IMR-90 (cell line): ENCODE results near the gene PDLIM4. TPM values are rescaled to one million over a fixed set of nuclear protein-coding genes. Genes with fewer than 3 reads are reported as not detected.

Experiments
- ATAC-seq: fragments of 200-7000 bp; cut with Tn5 transposase; 2 replicates; pipeline ENCODE4 v1.9.1; 2020; ENCODE audit warnings: low read depth, mild to moderate bottlenecking, moderate library complexity
- BruUV-seq: library from RNA; stranded (reverse); fragments of 400-500 nt; replicated peaks from 2 replicates; lab custom pipeline; 2021; lab: Mats Ljungman, UMichigan
- CTCF ChIA-PET: fragments of 300-600 bp; formaldehyde crosslinking; extraction: SDS; loops from one replicate; lab custom pipeline; 2021; ENCODE audit warnings: antibody characterized with exemption; lab: Yijun Ruan, JAX
- POLR2A ChIA-PET: fragments of 300-600 bp; sonication (Branson Sonifier 250); formaldehyde crosslinking; loops from one replicate; lab custom pipeline; 2022; ENCODE audit warnings: antibody characterized with exemption; ENCODE audit not compliant: unreplicated experiment; lab: Charles Lee
- DNase-seq: peaks from one replicate; pipeline ENCODE4 v3.0.0; 2013
- H2AFZ ChIP-seq: replicated peaks from 2 replicates; pipeline ENCODE3; 2013; ENCODE audit warnings: low read length, mild to moderate bottlenecking; ENCODE audit not compliant: poor library complexity
- H2AK5ac ChIP-seq: 2 replicates; pipeline ENCODE4 v1.6.1; 2013; ENCODE audit warnings: low read depth, low read length, inconsistent platforms
- H2AK9ac ChIP-seq: replicated peaks from 2 replicates; pipeline ENCODE3; 2013; ENCODE audit warnings: mild to moderate bottlenecking, low read depth, low read length, moderate library complexity; ENCODE audit not compliant: poor library complexity
- H2BK120ac ChIP-seq: 2 replicates; pipeline ENCODE4 v1.6.1; 2013; ENCODE audit warnings: low read depth, low read length, inconsistent platforms
- H2BK15ac ChIP-seq: 3 replicates; pipeline ENCODE4 v1.6.1; 2013; ENCODE audit warnings: low read depth, low read length, inconsistent platforms
- H2BK20ac ChIP-seq: 2 replicates; pipeline ENCODE4 v1.6.1; 2013; ENCODE audit warnings: low read depth, mild to moderate bottlenecking, inconsistent platforms, low read length, moderate library complexity
- H2BK5ac ChIP-seq: 2 replicates; pipeline ENCODE4 v1.6.1; 2013; ENCODE audit warnings: mild to moderate bottlenecking, low read depth, low read length, inconsistent platforms; ENCODE audit not compliant: poor library complexity, severe bottlenecking
- H3K14ac ChIP-seq: replicated peaks from 2 replicates; pipeline ENCODE4 v1.6.1; 2013; ENCODE audit warnings: low read depth, low read length, inconsistent platforms
- H3K18ac ChIP-seq: 2 replicates; pipeline ENCODE4 v1.6.1; 2013; ENCODE audit warnings: low read depth, low read length, control low read depth
- H3K23ac ChIP-seq: 2 replicates; pipeline ENCODE4 v1.6.1; 2013; ENCODE audit warnings: low read depth, low read length, inconsistent platforms
- H3K27ac ChIP-seq: 2 replicates; pipeline ENCODE4 v1.5.1; 2013; ENCODE audit warnings: mild to moderate bottlenecking, control low read depth, low read length; ENCODE audit not compliant: insufficient read depth
- H3K27me3 ChIP-seq: 2 replicates; pipeline ENCODE4 v1.6.1; 2013; ENCODE audit warnings: low read length; ENCODE audit not compliant: control insufficient read depth, insufficient read depth
- H3K36me3 ChIP-seq: 2 replicates; pipeline ENCODE4 v1.6.1; 2013; ENCODE audit warnings: low read length, mixed read lengths; ENCODE audit not compliant: control insufficient read depth, insufficient read depth
- H3K4ac ChIP-seq: 2 replicates; pipeline ENCODE4 v1.6.1; 2013; ENCODE audit warnings: low read depth, low read length, inconsistent platforms
- H3K4me1 ChIP-seq: 2 replicates; pipeline ENCODE4 v1.6.1; 2013; ENCODE audit warnings: low read length, mixed read lengths; ENCODE audit not compliant: control insufficient read depth, insufficient read depth
- H3K4me2 ChIP-seq: 2 replicates; pipeline ENCODE4 v1.6.1; 2013; ENCODE audit warnings: low read depth, mild to moderate bottlenecking, control low read depth, low read length, moderate library complexity
- H3K4me3 ChIP-seq: 2 replicates; pipeline ENCODE4 v1.5.1; 2013; ENCODE audit warnings: low read depth, mild to moderate bottlenecking, control low read depth, low read length, moderate library complexity; ENCODE audit not compliant: insufficient read depth
- H3K56ac ChIP-seq: 2 replicates; pipeline ENCODE4 v1.6.1; 2013; ENCODE audit warnings: low read length, inconsistent platforms; ENCODE audit not compliant: insufficient read depth; ENCODE audit errors: extremely low read depth
- H3K79me1 ChIP-seq, 2 experiments: 2 replicates each; pipeline ENCODE4 v1.6.1; 2013; ENCODE audit warnings: low read length in 2 of 2, inconsistent platforms in 1 of 2, low read depth in 1 of 2
- H3K9ac ChIP-seq: 2 replicates; pipeline ENCODE4 v1.6.1; 2013; ENCODE audit warnings: low read depth, low read length, control low read depth
- H3K9me1 ChIP-seq: 2 replicates; pipeline ENCODE4 v1.6.1; 2013; ENCODE audit warnings: low read length, inconsistent platforms; ENCODE audit not compliant: insufficient read depth
- H3K9me3 ChIP-seq: 2 replicates; pipeline ENCODE4 v1.6.1; 2013; ENCODE audit warnings: low read length; ENCODE audit not compliant: control insufficient read depth, insufficient read depth
- H4K20me1 ChIP-seq: 2 replicates; pipeline ENCODE4 v1.6.1; 2013; ENCODE audit warnings: low read length, inconsistent platforms; ENCODE audit not compliant: insufficient read depth
- H4K5ac ChIP-seq: 2 replicates; pipeline ENCODE4 v1.6.1; 2013; ENCODE audit warnings: mild to moderate bottlenecking, low read depth, low read length, control low read depth
- H4K8ac ChIP-seq, 2 experiments: 2 replicates each; pipeline ENCODE4 v1.6.1; 2013; ENCODE audit warnings: low read depth in 2 of 2, low read length in 2 of 2, control low read depth in 1 of 2, inconsistent platforms in 1 of 2
- H4K91ac ChIP-seq: 2 replicates; pipeline ENCODE4 v1.6.1; 2013; ENCODE audit warnings: low read depth, low read length, inconsistent platforms; ENCODE audit not compliant: insufficient read depth
- CEBPB ChIP-seq: IDR thresholded peaks from 2 replicates; pipeline ENCODE4 v1.6.1; 2012; ENCODE audit warnings: low read depth, low read length, improper control_type of control experiment
- CHD1 ChIP-seq: IDR thresholded peaks from 2 replicates; pipeline ENCODE4 v1.6.1; 2012; ENCODE audit warnings: low read depth, low read length, improper control_type of control experiment
- CTCF ChIP-seq: conservative IDR thresholded peaks from 2 replicates; pipeline ENCODE4 v1.5.1; 2012; ENCODE audit warnings: mild to moderate bottlenecking, low read depth, low read length, improper control_type of control experiment
- ELK1 ChIP-seq: fragments of 150-350 bp; IDR thresholded peaks from 2 replicates; pipeline ENCODE4 v1.6.1; 2016; ENCODE audit warnings: low read depth, mild to moderate bottlenecking, low read length, moderate library complexity, borderline replicate concordance
- FOS ChIP-seq: fragments of 150-350 bp; IDR thresholded peaks from 2 replicates; pipeline ENCODE4 v1.6.1; 2016; ENCODE audit warnings: low read depth, low read length
- MAFK ChIP-seq: IDR thresholded peaks from 2 replicates; pipeline ENCODE4 v1.6.1; 2012; ENCODE audit warnings: low read depth, low read length, improper control_type of control experiment
- MAZ ChIP-seq: IDR thresholded peaks from 2 replicates; pipeline ENCODE4 v1.6.1; 2012; ENCODE audit warnings: low read depth, mild to moderate bottlenecking, low read length, improper control_type of control experiment, moderate library complexity, borderline replicate concordance
- MXI1 ChIP-seq: IDR thresholded peaks from 2 replicates; pipeline ENCODE4 v1.6.1; 2012; ENCODE audit warnings: low read depth, mild to moderate bottlenecking, low read length, moderate library complexity, borderline replicate concordance
- RAD21 ChIP-seq: IDR thresholded peaks from 2 replicates; pipeline ENCODE4 v1.6.1; 2012; ENCODE audit warnings: low read length, improper control_type of control experiment
- USF2 ChIP-seq: fragments of 150-350 bp; IDR thresholded peaks from 2 replicates; pipeline ENCODE4 v1.6.1; 2017; ENCODE audit warnings: mild to moderate bottlenecking, antibody characterized with exemption, low read length, low read depth
- WGBS, 2 experiments: methylation state at CpG; one replicate each; pipeline versions ENCODE4 v1.1.5 to v1.1.7; 2013; ENCODE audit warnings: missing lambda C conversion rate in 2 of 2; ENCODE audit not compliant: insufficient read length in 1 of 2; ENCODE audit errors: extremely low coverage in 2 of 2; 5-methylcytosine and 5-hydroxymethylcytosine counted together
- dilution Hi-C: fragments of 300-500 bp; cut with HindIII; formaldehyde crosslinking; loops from one replicate; pipeline ENCODE4 v1.14.3; 2018; ENCODE audit warnings: low sequenced_read_pairs; ENCODE audit not compliant: unreplicated experiment
- in situ Hi-C: fragments of 300-500 bp; cut with MboI; formaldehyde crosslinking; loops from 3 replicates; pipeline ENCODE4 v1.14.3; 2019; ENCODE audit warnings: low sequenced_read_pairs, inconsistent platforms, mixed read lengths
- intact Hi-C: fragments of 100-400 bp; cut with micrococcal nuclease; formaldehyde crosslinking; loops from 2 replicates; pipeline ENCODE4 v1.10.0; 2022
- polyA plus RNA-seq, 3 experiments: library from polyadenylated mRNA; depleted of rRNA; stranded (reverse); fragments of >200 nt; gene quantifications; 2 replicates each; pipeline ENCODE4 v1.2.3, GENCODE V29; 2012; ENCODE audit warnings: low replicate concordance in 1 of 3
- total RNA-seq: library from RNA; depleted of rRNA; stranded (reverse); fragments of >200 nt; gene quantifications from 2 replicates; pipeline ENCODE4 v1.2.3, GENCODE V29; 2012

PDLIM4 gene
- total and polyA plus RNA-seq, 2 of the 4 experiments (the other 2 are of a cell fraction): 61.1 to 214 TPM

GRCh38 chr5:132289097-132289496 lies 31.6 kb downstream of the PDLIM4 start (continued):
- TF ChIP-seq USF2 (no peak), MAFK (no peak)

- H3K79me1 ChIP-seq: peaks cover 8 to 24% of the 10 kb centered on the region in 2 experiments; a peak in 3 of 4 replicates
- no peaks in the 10 kb centered on the region for H3K27me3 ChIP-seq
- H4K8ac ChIP-seq: no peak overlapping the region
- intact Hi-C loops: loop anchor here (5.0 kb wide), 1 partner anchor 216 kb away; no protein-coding TSS in a partner anchor
- dilution Hi-C loops: no loop called here
- H3K23ac ChIP-seq: no peak overlapping the region
- H3K14ac ChIP-seq: no peak overlapping the region
- no peak for DNase-seq
- no peak overlapping the region for H3K56ac ChIP-seq
- no peak overlapping the region for H3K4ac ChIP-seq
- no TSS peak for BruUV-seq
- H2BK15ac ChIP-seq: no peak overlapping the region
- H3K36me3 ChIP-seq: no peaks in the 10 kb centered on the region
- ChIA-PET POLR2A (no interaction called here), CTCF (interaction anchor here (0.6 kb wide), 1 partner anchor 111 kb away, joined by 6 read pairs; no protein-coding TSS in a partner anchor)
- H2BK20ac ChIP-seq: no peak overlapping the region
- H2AK9ac ChIP-seq: no peak overlapping the region
- no peak overlapping the region for H2BK120ac ChIP-seq
- H3K4me1 ChIP-seq: peaks cover 9% of the 10 kb centered on the region
- no peak overlapping the region for H3K9ac ChIP-seq
- H3K27ac ChIP-seq: no peak overlapping the region
- no peak overlapping the region for H2BK5ac ChIP-seq
- H3K4me2 ChIP-seq: no peak overlapping the region
- no peak overlapping the region for H3K18ac ChIP-seq
- ATAC-seq: no peak
- no peak overlapping the region for H2AFZ ChIP-seq
- in situ Hi-C loops: no loop called here
- no peak overlapping the region for H3K4me3 ChIP-seq
- H3K9me3 ChIP-seq: no peaks in the 10 kb centered on the region
- WGBS, 2 experiments: no CpG with 5 or more reads among the region's 2 CpGs
- H4K20me1 ChIP-seq: no peaks in the 10 kb centered on the region
- no peak overlapping the region for H2AK5ac ChIP-seq
- TF ChIP-seq USF2 (no peak), MAFK (no peak), CTCF (no peak), FOS (no peak), RAD21 (no peak), ELK1 (no peak), MAZ (no peak), MXI1 (no peak), CHD1 (no peak), CEBPB (no peak)
- no peak overlapping the region for H4K5ac ChIP-seq
- H4K91ac ChIP-seq: no peak overlapping the region
- H3K9me1 ChIP-seq: peaks cover 6% of the 10 kb centered on the region; the same call in 1 of the 2 replicates
These were observed 33.5 kb downstream of the PDLIM4 start for GRCh38 chr5:132291026-132291425.
